Bone marrow (tissue), 2 donors: ENCODE measurements around the gene MAPRE2.

Experiments
- DNase-seq, 2 donors: peaks; one replicate each; lab custom pipeline; 2025; lab: John Stamatoyannopoulos, UW

The MAPRE2 gene

GRCh38 chr18:35062408-35062807 lies 21.2 kb downstream of the MAPRE2 start:
- DNase-seq = no peak

DNA sequence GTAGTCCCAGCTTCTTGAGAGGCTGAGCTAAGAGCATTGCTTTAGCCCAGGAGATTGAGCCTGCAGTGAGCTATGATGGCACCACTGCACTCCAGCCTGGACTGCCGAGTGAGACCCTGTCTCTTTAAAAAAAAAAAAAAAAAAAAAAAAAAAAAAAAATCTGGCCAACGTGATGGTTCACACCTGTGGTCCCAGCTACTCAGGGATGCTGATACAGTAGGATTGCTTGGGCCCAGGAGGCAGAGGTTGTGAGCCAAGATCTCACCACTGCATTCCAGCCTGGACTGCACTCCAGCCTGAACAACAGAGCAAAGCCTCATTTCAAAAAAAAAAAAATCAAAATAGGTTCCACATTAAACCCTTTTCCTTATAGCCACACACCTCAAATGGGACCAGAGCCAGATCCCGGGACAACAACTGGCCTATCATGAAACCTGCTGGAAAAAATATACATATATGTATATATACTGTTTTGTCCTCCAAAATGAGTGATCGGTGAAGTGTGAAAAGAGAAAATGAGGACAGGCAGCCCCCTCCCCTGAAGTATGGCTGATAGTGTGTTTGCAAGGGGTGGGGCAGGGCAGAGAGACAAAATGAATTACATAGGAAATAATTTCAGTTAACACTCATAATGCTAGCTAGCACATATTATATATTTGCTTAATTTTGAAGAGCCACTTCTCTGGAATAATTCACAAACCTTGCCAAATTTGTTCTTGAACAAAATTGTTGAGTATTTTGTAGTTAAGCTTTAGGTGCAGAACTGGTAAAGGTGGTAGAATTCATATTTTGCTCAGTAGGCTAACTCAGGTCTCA lies 22.9 kb downstream of the MAPRE2 start:
- no peak for DNase-seq

- DNase-seq = no peak
These were observed 26.2 kb downstream of the MAPRE2 start for GRCh38 chr18:35067454-35067853.

- DNase-seq = no peak
These were observed 30.6 kb downstream of the MAPRE2 start for GRCh38 chr18:35071819-35072247.

DNA sequence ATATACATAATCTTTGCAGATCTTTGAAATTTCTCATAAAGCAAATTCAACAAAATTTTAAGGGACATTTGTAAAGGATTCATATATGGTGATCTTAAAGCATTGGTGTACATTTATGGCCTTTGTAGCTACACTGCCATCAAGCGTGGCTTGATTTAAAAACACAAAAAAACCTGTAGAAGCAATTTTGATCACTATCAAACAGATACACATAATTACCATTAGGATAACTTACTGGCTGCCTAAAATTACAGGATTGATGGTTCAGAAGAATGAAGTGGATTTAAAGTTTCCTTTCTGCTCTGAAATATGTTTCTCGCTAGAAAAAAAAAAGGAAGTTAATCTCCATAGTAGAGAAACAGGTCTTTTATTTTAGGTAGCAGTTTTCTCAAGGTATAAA lies 31.4 kb downstream of the MAPRE2 start:
- no peak for DNase-seq

DNA sequence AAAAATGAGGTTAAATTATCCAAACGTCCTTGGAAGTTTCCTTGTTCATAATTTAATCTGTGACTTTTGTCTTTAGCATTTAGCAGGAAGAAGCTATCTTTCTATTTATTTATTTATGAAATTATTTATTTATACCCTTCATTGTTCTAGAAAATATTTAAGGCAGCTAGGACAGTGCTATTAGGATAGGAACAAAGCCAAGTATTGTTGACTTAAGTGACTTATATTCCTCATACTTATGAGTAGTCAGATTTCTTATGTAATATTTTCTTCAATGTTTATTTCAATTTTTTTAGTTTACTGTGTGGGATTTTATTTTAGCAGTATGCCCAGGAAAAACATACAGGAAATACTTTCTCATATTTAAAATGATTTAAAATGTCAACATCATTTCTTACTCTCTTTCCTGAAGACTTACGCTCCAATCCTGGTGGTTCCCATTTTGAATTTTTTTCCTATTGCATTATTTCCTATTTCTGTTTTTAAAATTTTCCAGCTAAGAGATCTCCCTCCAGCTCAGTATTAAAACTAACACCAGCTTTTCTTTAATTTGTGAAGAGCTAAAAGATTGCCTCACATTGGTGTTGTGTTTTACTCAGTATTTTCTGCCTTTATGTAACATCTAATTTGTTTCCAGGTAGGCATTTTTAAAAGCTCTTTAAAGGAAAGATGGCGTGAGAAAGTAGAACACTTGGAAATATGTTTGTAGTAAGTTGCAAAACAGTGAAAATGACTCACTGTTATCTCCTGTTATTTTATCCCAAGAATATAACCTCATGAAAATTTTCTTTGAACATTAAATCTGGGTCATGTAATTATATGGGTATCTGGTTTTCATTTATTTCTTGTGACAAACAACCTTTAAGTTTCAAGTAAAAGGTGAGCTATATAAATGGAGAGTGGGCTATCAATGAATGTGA lies 32.2 kb downstream of the MAPRE2 start:
- DNase-seq = no peak

- DNase-seq = no peak
These were observed 33.4 kb downstream of the MAPRE2 start for GRCh38 chr18:35074581-35074980.

DNA sequence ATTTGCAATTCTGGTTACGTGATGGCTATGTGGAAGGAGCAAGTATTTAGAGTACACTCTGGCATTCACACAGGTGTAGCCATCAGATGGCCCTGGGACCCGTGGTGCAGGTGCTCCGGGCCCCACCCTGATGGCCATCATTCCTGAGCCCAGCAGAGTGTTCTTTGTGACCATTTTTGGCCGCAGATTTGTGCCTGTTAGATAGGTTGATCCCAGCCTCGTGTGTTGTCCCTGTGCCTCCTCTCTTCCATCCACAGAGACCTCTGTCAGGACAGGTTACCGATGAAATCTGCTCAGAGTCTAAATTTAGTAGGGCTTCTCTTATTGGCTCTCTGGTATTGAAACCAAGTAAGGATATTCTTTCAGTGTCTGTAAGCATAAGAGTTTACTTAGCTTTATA lies 33.9 kb downstream of the MAPRE2 start:
- no peak for DNase-seq

DNA sequence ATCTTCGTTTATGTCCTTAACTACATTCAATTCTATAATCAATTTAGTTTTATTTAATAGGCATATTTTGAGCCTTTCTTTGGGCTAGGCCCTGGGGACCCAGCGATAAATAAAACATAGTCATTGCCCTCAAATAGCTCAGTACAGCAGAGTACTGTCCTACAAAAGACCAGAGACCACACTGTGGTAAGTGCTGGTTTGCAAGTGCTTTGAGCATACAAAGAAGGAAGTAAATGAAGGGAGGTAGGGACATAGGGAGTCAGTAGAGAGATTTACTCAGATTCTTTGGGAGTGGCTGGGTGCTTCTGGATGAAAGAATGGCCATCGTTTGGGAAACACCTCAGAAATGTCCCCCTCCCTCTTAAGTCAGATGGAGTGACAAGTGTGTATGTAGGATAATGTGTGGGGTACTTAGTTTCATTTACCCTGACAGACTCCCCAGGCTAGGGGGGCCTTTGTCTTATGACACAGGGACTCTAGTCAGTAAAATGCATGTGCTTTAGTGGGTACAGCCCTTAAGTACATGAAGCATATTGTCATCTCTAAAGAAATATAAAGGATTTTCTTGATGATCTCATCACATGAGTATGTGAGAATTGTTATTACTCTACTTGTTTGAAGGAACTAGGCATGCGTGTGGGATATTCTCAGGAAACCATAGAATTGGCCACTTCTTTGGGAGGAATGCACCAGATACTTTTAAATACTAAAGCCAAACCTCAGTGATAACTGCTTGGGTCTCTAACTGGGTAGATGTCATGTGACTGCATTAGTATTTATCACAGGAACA lies 35.1 kb downstream of the MAPRE2 start:
- DNase-seq = no peak

- no peak for DNase-seq
These were observed 36.7 kb downstream of the MAPRE2 start for GRCh38 chr18:35077937-35078336.

- no peak for DNase-seq
These were observed 38.8 kb downstream of the MAPRE2 start for GRCh38 chr18:35080058-35080457.

DNA sequence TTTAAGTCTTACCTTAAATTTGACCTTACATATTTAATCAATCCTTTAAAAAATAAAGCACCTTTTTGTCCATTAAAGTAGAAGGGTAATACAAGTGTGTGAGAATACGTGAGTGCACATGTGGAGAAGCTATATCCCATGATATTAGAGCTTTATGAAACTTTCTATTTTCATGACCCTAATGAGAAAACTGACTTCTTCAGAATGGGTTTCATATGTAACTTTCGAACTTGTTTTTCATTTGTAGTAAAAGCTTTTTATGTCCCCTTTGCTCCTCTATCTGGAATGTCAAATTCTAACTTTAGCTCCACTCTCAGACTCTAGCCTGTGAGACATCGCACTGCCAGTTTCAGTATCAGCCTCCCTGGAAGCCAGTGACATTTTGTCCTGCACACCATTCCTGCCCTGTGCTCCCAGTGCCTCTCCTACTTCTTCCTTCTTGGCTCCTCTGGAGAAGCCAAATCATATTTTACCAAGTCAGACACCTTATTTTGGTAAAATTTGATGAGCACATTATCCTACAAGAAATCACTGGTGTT lies 42.0 kb downstream of the MAPRE2 start:
- DNase-seq = no peak

DNA sequence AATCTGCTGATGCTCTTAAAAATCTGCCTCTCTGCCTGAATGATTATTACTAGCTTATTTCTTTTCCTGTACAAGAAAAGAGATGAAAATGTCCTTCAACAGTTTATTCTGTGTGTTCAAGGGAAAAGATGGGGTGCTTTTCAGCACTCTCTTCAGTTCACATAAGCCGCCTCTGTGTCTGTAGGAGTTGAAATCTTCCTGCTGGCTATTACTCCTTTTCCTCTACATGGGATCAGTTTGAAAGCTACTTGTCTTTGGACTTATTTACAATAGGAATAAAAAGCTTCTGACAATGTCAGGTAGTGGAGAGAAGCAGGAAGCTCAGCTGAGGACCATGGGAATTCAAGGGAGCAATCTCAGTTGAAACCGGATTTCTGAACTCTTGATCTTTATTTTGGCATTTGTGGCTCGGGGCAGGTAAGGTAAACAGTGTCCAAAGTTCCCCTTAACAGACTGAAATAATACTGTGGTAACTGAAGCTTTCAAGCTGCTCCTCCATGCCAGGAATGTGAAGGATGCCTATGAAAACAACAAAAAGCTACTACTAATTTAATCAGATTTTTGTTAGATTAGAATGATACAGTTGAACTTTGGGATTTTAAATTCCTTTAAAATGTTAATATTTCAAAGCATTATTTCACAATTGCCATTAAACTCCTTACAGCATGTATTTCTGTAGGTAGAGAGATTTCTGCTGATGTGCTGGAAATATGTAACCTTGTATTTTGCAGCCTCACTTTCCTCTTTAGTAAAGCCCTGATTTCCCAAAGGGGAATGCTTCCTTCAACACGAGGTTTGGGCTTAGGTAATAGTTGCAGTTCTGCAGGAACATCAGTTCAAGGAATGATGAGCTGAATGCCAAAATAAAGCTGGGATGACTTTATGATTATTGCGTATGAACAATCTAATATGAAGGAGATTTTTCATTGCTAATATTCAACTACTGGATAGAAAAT lies 43.6 kb downstream of the MAPRE2 start:
- no peak for DNase-seq

DNA sequence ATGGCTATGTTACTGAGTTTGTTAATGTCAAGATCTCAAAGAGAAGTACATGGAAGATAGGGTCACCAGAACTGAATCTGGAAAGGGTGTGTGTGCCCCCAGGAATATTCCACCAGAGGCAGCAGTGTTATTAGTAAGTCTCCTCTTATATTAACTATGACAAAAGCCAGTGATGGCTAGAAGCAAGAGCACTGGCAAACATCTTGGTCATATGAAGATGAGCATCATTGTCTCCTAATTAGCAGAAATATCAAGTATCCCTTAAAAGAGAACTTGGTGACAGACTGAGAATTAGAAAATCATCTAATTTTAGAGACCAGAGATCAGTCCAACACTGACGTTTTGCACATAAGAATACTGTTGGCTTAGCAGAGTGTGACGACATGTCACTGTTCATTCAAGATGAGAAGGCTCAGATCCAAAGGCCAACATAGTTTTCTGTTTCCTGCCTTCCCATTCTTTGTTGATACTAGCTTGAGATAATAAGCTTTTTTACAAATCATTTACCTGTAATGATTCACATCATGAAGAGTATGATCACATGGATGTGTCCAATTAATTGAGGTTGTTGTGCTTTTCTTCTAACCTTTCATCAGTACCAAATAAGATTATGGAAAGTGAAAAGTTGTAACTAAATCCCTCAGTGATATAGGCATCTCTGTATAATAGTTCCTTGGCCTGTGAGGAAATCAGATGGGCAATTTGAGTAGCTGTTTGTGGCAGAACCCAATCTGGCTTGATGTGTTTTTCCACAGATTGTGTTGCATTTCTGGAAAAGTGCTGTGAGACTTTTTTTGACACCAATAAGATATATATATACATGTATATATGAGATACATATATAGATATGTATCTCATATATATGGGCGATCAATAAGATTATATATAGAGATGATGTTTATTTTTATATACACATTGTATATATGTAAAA lies 44.5 kb downstream of the MAPRE2 start:
- no peak for DNase-seq

DNA sequence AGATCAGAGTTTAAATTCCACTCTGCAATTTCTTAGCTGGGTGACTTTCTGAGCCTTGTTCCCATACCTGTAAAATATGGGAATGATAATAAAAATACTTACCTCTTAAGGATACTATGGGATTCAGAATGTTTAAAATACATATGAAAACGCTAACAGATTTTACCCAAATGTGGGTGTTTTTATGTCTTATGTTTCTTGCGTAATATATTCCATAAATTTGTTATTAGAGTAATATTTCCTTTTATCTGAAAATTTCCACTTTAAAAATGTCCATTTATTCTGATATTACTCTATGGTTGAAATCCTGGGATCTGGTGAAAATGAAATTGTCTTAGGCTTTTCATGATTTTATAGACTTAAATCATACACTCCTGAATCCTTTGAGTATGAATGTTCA lies 45.5 kb downstream of the MAPRE2 start:
- DNase-seq = no peak

DNA sequence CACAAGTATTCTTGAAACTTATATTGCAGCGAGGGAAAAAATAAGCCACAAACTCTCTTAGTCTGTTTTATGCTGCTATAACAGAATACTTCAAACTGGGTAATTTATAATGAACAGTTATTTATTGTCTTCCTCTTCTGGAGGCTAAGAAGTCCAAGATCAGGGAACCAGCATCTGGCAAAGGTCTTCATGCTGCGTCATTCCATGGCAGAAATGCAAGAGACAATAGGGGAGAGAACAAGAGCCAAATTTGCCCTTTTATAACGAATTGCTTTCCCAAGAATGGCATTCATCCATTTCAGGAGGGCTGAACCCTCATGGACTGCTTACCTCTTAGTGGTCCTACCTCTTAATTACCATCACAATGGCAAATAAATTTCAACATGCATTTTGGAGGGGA lies 46.5 kb downstream of the MAPRE2 start:
- no peak for DNase-seq

GRCh38 chr18:35088921-35089320 lies 47.7 kb downstream of the MAPRE2 start:
- no peak for DNase-seq

GRCh38 chr18:35089382-35089781 lies 48.2 kb downstream of the MAPRE2 start:
- DNase-seq = no peak

DNA sequence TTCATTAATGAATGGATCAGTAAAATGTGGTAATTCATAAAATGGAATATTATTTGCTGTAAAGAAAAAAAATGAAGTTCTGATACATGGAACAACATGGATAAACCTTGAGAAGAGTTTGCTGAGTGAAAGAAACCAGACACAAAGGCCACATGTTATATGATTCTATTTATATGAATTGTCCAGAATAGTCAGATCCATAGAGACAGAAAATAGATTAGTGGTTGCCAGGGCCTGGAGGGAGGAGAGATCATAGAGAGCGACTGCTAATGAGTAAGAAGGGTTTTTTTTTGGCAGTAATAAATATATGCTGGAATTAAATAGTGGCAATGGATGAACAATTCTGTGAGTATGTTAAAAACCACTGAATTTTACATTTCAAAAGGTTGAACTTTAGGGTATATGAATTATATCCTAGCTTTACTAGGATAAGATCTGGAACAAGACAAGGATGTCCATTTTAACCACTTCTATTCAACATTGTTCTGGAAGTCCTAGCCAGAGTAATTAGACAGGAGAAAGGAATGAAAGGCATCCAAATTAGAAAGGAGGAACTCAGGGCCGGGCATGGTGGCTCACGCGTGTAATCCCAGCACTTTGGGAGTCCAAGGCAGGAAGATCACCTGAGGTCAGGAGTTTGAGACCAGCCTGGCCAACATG lies 48.8 kb downstream of the MAPRE2 start:
- DNase-seq = no peak
